ENCODE data around the gene C9orf78.

The C9orf78 gene, protein sequence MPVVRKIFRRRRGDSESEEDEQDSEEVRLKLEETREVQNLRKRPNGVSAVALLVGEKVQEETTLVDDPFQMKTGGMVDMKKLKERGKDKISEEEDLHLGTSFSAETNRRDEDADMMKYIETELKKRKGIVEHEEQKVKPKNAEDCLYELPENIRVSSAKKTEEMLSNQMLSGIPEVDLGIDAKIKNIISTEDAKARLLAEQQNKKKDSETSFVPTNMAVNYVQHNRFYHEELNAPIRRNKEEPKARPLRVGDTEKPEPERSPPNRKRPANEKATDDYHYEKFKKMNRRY

DNA sequence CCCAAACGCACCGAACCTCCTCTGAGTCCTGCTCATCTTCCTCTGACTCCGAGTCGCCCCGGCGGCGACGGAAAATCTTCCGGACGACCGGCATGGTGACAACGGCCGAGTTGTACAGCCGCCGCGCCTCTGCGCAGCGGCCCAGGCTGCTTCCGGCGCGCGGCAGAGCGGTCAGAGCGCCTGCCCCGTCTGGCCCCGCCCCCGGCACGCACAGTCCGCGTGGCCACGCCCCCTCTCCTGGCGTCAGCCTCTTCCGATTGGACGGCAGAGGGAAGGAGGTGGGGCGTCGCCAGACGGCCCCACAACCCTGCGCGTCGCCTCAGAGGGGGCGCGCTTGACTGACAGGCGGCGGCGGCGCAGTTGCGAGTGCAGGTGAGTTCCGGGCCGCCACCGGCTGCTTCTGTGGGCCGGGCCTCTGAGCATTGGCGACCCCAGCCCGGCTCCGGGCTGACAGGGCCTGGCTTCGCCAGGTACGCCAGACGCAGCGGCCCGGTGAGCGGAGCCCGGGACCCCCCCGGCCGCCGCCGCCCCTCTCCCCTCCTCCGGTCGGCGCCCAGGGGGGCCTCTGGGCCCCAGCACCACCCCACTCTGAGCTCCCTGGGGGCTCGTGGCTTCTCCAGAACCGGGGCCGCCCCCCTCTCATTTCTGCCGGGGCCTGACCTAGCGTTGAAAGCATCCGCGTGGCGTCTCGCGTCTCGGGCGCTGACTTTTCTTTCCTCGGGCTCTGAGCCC lies at the start of gene C9orf78, which contains the start of gene USP20:
Gene C9orf78, minus strand, starts transcription at position 148 of the 732 bp plus-strand sequence. Its CDS starts 54 bp downstream, at position 94.
Gene USP20, plus strand, starts transcription at position 331 of the 732 bp plus-strand sequence. CDS start 17,098 bp downstream, outside the sequence.
- peak; percentile 98 for DNase-seq

DNA sequence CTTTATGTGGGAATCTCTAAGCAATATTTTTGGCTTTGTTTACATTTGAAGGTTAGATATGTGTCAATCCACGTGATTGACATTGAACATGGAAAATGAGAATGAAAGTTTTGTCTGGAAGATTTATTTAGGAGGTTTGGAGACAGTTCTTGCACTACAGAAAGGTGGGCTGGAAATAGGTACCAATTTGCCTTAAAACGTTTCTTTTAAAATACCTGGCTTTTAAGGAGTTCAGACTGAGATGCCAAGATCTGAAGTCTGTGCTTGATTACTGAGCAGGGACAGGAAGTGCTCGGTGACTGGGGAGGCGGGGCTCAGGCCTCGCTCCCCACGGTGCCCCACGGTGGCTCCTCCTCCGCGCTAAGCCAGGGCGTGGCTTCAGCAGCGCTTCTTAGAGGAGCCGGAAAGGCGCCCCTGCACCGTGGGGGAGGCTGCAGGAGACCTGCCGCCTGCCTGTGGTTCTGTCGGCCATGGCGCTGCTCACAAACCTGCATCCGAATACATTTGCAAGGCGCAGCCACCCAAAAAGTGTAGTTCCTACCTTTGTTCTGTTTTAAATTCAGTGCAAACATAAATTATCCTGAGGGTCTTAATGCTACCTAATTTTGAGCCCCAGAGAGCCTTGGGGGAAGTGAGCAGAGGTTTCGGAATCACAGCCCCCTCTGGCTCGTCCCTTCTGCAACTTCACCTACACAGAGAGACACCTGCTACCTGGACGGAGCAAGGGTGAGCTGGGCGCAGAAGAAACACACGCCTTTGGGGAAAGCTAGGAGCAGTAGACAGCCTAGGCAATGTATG lies 49.3 kb upstream of the C9orf78 start:
- peak; percentile 99 for DNase-seq

DNA sequence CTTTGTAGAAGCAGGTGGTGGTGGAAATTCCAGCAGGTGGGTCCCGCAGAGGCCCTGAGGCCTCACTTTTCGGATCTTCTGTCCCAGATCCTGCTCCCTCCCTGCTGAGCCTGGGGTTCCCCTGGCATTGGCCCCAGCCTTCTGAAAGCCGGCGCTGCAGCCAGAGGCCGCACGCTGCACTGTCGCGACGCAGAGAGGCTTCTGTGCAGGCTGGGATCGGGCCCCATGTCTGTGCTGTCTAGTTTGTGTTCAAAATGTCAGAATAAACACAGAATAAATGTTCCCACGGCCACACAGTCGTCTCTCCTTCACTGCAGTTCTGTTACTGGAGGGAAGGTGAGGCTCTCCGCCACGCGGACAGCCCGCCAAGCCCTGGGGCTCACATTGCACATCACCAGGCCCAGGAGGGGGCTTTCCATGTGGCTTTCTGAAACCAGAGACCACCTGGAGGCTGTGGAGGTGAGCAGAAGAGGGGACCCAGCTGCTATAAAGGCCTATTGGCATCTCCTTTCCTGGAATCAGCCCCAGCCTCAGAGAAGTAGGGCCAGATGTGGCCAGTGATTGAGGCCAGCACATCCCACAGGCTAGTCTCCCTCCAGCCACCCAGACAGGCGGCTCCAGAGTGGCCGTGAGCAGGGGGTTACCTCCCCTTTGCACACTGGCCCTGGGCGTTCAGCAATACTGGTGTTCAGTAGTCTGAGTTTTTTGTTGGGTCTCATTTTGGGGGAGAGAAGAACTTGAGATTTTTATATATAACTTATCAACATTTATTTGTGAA lies 46.7 kb upstream of the C9orf78 start:
- no peak for DNase-seq

DNA sequence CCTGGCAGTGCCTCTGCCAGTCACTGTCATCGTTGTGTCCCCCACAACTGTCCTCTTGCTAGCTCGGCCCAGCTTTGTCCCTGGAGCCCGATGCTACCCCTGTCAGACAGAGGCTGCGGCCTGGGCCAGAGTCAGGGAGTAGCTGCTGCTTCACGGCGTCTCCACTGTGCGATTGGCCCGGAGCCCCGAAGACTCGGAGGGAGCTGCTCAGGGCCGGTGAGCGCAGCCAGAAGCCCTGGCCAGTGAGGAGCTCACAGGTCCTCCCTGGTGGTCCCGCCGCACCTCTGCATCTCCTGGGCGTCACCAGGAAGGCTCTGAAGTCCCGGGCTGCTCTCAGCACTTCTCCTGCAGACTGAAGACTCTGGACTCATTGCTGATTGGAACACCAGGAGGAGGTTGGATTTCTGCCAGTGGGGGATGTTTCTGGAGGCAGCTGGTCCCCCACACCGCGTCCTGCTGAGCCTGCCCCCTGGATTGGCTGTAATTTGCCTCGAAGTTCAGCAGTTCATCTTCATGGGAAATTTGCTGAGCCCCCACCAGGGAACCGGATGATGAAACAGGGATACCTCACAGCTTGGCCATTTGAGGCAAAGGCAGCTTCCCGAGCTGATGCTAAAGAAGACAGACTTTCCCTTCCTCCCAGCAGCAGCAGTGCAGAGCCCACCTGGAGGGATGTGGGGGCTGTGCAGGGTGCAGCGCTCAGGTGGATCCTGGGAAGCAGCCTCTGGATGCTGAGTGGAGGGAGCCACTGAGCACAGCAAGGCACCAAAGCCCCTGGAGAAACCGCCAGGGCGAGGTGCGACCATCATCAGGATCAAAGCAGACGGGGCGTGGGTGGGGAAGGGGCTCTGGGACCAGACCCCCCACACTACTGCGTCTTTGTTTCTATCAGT lies 45.8 kb upstream of the C9orf78 start:
- no peak for DNase-seq

GRCh38 chr9:129879991-129880653 lies 45.0 kb upstream of the C9orf78 start:
- no peak for DNase-seq

- DNase-seq, result no peak
These were observed 44.1 kb upstream of the C9orf78 start for GRCh38 chr9:129879103-129879699.

DNA sequence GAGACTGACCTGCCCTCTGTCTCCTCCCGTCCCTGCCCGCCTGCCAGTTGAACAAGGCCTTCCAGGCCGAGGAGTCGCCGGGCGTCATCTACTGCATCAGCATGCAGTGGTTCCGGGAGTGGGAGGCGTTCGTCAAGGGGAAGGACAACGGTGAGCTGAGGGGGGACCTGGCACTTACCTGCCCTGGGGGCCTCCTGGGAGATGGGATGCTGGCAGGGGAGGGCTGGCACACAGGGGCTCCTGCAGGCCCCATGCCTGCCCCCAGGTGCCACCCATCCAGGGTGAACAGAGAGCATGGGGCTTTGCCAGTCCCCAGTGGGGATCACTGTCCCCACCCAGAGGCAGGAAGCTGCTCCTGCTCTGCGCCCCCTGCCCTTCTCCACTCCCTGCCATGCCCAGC lies 43.2 kb upstream of the C9orf78 start:
- no peak for DNase-seq

DNA sequence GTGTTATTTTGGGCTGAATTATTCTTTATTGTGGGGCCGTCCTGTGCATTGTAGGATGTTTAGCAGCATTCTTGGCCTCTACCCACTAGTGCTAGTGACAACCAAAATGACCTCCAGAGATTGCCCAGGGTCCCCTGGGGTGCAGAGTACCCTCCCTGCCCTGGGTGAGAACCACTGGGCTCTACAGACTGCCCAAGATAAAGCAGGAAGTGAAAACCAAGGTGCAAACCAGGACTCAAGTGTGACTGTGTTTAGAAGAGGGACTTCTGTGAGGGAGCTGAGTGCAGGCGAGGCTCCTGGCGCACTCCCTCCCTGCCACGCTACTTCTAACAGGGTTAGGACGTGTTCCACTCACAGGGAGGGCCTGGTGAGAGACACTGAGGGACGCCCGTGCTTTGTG lies 41.7 kb upstream of the C9orf78 start:
- DNase-seq, result no peak

- DNase-seq, result no peak
These were observed 40.8 kb upstream of the C9orf78 start for GRCh38 chr9:129875687-129876395.

DNA sequence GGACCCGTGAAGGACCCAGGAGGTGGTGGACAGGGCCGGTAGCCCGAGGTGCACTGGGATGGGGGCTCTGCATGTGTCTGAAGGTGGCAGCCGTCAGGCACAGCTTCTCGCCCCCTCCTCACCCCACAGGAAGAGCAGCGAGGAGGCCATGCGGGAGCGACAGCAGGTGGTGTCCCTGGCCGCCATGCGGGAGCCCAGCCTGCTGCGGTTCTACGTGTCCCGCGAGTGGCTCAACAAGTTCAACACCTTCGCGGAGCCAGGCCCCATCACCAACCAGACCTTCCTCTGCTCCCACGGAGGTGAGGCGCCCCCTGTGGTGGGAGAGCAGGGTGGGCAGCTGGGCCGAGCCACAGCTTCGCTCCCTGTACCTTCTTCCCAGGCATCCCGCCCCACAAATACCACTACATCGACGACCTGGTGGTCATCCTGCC lies 40.1 kb upstream of the C9orf78 start:
- no peak for DNase-seq

- no peak for DNase-seq
These were observed 39.4 kb upstream of the C9orf78 start for GRCh38 chr9:129874261-129875101.

GRCh38 chr9:129873563-129874190 lies 38.6 kb upstream of the C9orf78 start:
- DNase-seq, result no peak

- DNase-seq, result no peak
These were observed 36.0 kb upstream of the C9orf78 start for GRCh38 chr9:129871046-129871445.

DNA sequence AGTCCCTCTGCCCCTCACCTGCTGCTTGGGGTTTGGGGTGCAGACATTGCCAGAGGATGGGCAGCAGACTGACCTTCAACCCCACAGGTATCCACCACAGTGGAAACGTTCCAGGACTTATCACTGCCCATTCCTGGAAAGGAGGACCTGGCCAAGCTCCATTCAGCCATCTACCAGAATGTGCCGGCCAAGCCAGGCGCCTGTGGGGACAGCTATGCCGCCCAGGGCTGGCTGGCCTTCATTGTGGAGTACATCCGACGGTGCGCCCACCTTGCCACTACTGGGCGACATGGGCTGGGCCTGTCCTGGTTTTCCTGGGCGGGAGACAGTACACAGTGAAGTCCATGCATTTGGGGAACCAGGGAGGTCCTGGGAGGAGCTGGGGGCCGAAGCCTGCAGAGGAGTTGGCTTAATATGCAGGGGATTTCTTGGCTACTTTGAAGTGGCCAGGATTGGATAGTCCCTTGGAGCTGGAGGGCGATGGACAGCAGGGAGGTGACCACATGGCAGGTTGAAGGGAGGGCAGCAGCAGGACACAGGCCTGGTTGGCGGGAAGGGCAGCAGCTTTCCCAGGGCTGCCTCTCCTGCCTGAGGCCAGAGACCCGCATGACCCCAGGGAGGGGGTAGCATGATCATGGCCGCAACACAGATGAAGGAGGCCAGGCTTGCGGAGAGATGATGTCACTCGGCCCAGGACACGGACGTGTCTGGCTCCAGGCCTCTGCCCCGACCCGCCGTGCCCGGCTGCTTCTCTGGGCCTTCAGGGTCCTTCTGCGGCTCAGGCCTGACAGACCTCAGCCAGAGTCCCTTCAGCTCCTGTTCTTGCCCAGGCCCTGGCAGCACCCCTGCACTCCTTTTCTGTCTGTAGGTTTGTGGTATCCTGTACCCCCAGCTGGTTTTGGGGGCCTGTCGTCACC lies 34.8 kb upstream of the C9orf78 start:
- DNase-seq, result no peak

DNA sequence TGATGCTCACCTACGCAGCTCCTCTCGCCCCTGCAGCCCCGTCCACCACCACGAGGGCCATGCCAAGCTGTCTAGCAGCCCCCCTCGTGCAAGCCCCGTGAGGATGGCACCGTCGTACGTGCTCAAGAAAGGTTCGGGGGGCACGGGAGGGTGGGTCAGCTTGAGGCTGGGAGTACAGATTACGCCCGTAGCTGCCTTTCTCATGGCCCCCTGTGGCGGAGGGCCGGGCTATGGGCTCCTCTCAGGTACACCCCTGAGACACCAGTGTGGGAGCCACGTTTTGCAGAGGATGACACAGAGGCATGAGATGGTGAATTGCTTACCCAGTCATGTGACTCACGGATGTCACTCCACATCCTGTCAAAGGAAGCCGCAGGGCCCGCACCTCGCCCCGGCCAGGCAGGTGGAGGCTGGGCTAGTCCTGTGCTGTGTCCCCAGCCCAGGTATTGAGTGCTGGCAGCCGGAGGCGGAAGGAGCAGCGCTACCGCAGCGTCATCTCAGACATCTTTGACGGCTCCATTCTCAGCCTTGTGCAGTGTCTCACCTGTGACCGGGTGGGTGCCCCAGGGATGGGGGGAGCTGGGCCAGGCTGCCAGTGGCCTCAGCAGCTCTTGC lies 33.9 kb upstream of the C9orf78 start:
- DNase-seq, result peak; percentile 88

DNA sequence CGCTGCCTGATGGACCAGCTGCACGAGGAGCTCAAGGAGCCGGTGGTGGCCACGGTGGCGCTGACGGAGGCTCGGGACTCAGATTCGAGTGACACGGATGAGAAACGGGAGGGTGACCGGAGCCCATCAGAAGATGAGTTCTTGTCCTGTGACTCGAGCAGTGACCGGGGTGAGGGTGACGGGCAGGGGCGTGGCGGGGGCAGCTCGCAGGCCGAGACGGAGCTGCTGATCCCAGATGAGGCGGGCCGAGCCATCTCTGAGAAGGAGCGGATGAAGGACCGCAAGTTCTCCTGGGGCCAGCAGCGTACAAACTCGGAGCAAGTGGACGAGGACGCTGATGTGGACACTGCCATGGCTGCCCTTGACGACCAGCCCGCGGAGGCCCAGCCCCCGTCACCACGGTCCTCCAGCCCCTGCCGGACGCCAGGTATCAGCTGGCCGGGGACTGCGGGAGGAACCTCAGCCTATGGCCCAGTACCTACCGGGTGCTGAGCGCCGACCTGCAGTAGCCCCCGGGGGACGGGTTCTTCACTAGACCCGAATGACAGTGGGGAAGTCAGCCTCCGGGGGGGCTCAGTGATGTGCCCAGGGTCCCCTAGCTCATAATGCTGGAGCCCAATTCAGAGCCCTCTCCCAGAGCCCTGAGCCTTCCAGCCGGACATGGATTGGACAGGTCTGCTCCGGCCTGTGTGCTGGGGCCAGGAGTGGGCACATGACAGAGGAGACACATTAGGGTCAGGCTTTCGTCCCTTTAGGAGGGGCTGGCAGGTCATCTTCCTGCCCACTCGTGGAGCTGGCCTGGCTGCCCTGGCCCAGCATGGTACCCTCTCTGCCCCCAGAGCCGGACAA lies 33.2 kb upstream of the C9orf78 start:
- DNase-seq, result no peak
